Muscle layer of colon (tissue), 2 donors: ENCODE data around the gene NBPF3.
"Not testable (repeated sequence)": the region's sequence is repeated elsewhere in the genome, so short reads cannot be mapped to it uniquely, and the experiment has no call there.

Experiments
- H3K27ac ChIP-seq: one replicate; pipeline ENCODE4 v1.7.0; 2013; ENCODE audit warnings: low read depth, mild to moderate bottlenecking, low read length, moderate library complexity
- H3K27me3 ChIP-seq, 2 donors: one replicate each; pipeline ENCODE4 v1.7.0; 2013; ENCODE audit warnings: low read length in 2 of 2, mild to moderate bottlenecking in 2 of 2; ENCODE audit not compliant: insufficient read depth in 2 of 2, control insufficient read depth in 1 of 2
- H3K36me3 ChIP-seq: one replicate; pipeline ENCODE4 v1.7.0; 2013; ENCODE audit warnings: mild to moderate bottlenecking, low read length; ENCODE audit not compliant: insufficient read depth
- H3K4me1 ChIP-seq: one replicate; pipeline ENCODE4 v1.7.0; 2013; ENCODE audit warnings: mild to moderate bottlenecking, low read length; ENCODE audit not compliant: insufficient read depth
- H3K4me3 ChIP-seq, 2 donors: one replicate each; pipeline ENCODE4 v1.7.0; 2013; ENCODE audit warnings: low read length in 2 of 2, low read depth in 1 of 2, mild to moderate bottlenecking in 1 of 2, moderate library complexity in 1 of 2
- H3K9ac ChIP-seq: one replicate; pipeline ENCODE4 v1.7.0; 2013; ENCODE audit warnings: low read length
- H3K9me3 ChIP-seq: one replicate; pipeline ENCODE4 v1.7.0; 2013; ENCODE audit warnings: mild to moderate bottlenecking, low read length
- donor health status: abdominal sarcoma.
- donor health status: Adenocarcinoma of cecum.

Gene NBPF3

DNA sequence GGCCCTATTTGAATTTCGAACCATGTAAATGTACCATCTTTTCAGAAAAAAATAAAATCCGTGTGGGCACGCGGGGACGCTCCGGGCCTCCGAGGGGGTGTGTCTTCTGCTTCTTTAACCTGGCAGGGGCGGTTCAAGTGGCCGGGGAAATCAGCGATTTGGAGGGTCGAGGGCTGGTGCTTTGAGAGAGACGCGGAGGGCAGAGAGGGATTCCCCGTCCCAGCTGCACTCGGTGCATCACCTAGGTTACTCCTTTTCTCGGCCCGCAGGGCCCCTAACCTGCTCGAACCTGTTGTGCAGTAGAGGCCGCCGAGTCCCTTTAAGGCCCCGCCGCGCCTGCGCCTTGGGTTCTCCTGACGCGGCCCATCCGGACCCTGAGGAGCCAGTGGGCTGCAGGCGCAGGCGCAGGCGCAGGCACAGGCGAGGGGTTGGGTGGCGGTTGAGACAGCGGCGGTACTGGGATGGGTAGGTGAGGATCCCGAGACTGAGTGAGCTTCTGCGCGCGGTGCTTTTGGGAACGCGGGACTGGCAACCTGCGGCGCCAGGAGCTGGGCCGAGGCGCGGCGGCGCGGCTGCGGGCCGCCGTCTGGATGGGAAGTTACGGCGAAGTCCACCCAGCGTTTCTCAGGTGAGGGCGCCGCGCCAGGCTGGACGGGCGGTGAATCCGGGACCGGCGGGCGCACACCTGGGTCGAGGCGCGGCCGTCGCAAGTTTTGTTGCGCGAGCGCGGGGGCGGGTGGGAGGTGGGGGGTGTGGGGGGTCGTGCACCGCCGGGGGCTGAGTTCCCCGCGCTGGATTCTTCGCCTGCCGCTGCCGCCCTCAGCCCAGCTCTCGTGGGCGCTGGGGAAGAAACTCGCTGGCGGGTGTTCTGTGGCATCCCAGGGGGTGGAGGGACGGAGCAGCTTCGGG is at the start of gene NBPF3:
TSS of gene NBPF3 (plus strand) at position 417 of the 909 bp plus-strand sequence. CDS start 4,950 bp downstream, outside the sequence.
- Histone ChIP-seq H3K27ac (peak within 1 kb of the TSS; percentile 68), H3K4me3 (peak within 1 kb of the TSS; percentile 71), H3K4me1 (peaks cover 6% of the 10 kb centered on the region), H3K9ac (peak within 1 kb of the TSS; percentile 39), H3K27me3 (peaks cover 0 to 12% of the 10 kb centered on the region in 2 donors), H3K36me3 (no peaks in the 10 kb centered on the region), H3K9me3 (no peaks in the 10 kb centered on the region)

- H3K27me3 ChIP-seq, result peaks cover 0 to 4% of the 10 kb centered on the region in 2 donors
- no peaks in the 10 kb centered on the region for H3K36me3 ChIP-seq
- H3K4me1 ChIP-seq, result no peaks in the 10 kb centered on the region
- H3K4me3 ChIP-seq, result no peak overlapping the region
- H3K27ac ChIP-seq, result no peak overlapping the region
- H3K9ac ChIP-seq, result no peak overlapping the region
- no peaks in the 10 kb centered on the region for H3K9me3 ChIP-seq
Observed at GRCh38 chr1:21391497-21391896, 48.4 kb upstream of the NBPF3 start.

DNA sequence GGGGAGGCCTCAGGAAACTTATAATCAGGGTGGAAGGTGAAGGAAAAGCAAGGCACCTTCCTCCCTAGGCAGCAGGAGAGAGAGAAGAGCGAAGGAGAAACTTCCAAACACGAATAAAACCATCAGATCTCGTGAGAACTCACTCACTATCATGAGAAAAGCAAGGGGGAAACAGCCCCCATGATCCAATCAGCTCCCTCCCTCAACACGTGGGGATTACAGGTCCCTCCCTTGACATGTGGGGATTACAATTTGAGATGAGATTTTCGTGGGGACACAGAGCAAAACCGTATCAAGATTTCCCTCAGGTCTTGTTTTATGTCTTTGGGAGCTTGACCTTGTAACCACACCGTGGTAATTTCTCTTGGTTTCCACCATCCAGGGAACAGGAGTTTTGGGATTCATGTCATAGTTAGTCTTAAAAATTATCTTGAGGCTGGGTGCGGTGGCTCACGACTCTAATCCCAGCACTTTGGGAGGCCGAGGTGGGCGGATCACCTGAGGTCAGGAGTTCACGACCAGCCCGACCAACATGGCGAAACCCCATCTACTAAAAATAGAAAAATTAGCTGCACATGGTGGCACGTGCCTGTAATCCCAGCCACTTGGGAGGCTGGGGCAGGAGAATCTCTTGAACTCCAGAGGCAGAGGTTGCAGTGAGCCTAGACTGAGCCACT is 47.2 kb upstream of the NBPF3 start:
- no peak overlapping the region for H3K27ac ChIP-seq
- no peaks in the 10 kb centered on the region for H3K9me3 ChIP-seq
- no peak overlapping the region for H3K9ac ChIP-seq
- no peaks in the 10 kb centered on the region for H3K4me1 ChIP-seq
- H3K27me3 ChIP-seq, result peaks cover 0 to 4% of the 10 kb centered on the region in 2 donors
- no peak overlapping the region for H3K4me3 ChIP-seq
- no peaks in the 10 kb centered on the region for H3K36me3 ChIP-seq

DNA sequence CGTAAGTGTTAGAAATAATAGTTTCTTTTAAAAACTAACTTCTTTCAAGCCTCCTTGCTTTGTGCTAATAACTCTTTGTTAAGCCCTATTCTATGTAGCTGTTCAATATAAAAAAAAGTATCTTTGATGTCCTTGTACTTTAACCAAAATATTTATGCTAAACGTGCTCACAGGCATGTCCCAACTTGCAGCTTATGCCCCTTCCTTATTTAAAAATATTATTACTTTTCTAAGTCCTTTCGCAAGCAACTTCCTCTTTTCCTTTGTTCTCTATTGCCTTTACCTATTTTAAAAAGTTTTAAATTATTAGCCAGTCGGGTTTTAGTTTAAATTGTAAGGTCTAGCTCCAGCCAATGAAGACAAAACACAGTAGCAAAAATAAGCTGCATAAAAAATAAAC is 43.4 kb upstream of the NBPF3 start:
- Histone ChIP-seq H3K27ac (no peak overlapping the region), H3K36me3 (no peaks in the 10 kb centered on the region), H3K9me3 (no peaks in the 10 kb centered on the region), H3K4me1 (no peaks in the 10 kb centered on the region), H3K4me3 (no peak overlapping the region), H3K9ac (no peak overlapping the region), H3K27me3 (no peaks in the 10 kb centered on the region)

DNA sequence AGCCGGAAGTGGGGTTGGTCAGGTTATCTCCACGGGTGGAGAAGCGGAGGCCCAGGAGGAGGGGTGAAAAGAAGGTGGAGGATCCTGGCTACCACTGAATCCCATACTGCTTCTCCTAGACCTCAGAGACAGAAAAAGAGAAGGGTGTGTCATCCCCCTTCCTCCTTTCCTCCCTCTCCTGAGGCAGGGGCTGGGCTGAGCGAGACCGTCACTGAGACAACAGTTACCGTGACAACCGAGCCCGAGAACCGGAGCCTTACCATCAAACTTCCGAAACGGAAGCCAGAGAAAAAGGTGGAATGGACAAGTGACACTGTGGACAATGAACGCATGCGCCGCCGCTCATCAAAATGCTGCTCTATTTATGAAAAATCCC is 42.1 kb upstream of the NBPF3 start:
- Histone ChIP-seq H3K9ac (no peak overlapping the region), H3K9me3 (no peaks in the 10 kb centered on the region), H3K36me3 (no peaks in the 10 kb centered on the region), H3K27ac (no peak overlapping the region), H3K4me1 (no peaks in the 10 kb centered on the region), H3K4me3 (no peak overlapping the region), H3K27me3 (no peaks in the 10 kb centered on the region)

GRCh38 chr1:21401726-21402346 is 38.1 kb upstream of the NBPF3 start:
- not testable (repeated sequence) for H3K27ac ChIP-seq, H3K9ac ChIP-seq, H3K36me3 ChIP-seq, H3K27me3 ChIP-seq, H3K4me1 ChIP-seq, H3K4me3 ChIP-seq, H3K9me3 ChIP-seq

DNA sequence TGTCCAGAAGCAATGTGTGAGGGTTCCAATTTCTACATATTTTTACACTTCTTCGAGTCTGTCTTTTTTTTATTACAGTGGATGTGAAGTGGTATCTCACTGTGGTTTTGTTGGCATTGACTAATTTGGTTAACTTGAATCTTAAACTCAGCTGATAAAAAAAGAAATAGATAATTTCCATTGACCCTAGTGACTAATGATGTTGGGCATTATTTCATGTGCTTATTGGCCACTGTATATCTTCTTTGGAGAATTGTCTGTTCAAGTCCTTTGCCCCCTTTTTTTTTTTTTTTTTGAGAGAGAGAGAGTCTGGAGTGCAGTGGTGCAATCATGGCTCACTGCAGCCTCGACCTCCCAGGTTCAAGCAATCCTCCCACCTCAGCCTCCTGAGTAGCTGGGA is 33.3 kb upstream of the NBPF3 start:
- Histone ChIP-seq H3K27me3 (no peaks in the 10 kb centered on the region), H3K4me1 (no peaks in the 10 kb centered on the region), H3K27ac (no peak overlapping the region), H3K9me3 (no peaks in the 10 kb centered on the region), H3K4me3 (no peak overlapping the region), H3K9ac (no peak overlapping the region), H3K36me3 (no peaks in the 10 kb centered on the region)

DNA sequence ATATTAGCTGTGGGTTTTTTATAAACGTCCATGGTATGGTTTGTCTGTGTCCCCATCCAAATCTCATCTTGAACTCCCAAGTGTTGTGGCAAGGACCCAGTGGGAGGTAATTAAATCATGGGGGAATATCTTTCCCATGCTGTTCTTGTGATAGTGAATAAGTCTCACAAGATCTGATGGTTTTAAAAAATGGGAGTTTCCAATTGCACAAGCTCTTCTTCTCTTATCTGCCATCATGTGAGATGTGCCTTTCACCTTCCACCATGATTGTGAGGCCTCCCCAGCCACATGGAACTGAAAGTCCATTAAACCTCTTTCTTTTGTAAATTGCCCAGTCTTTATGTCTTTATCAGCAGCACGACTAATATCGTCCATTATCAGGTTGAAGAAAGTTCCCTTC is 30.0 kb upstream of the NBPF3 start:
- H3K9me3 ChIP-seq, H3K27ac ChIP-seq, H3K36me3 ChIP-seq, H3K9ac ChIP-seq, H3K4me3 ChIP-seq, H3K27me3 ChIP-seq, H3K4me1 ChIP-seq: not testable (repeated sequence)

GRCh38 chr1:21414015-21414414 is 25.9 kb upstream of the NBPF3 start:
- H3K27ac ChIP-seq, result no peak overlapping the region
- H3K9ac ChIP-seq, result no peak overlapping the region
- H3K4me1 ChIP-seq, result no peaks in the 10 kb centered on the region
- no peaks in the 10 kb centered on the region for H3K27me3 ChIP-seq
- no peaks in the 10 kb centered on the region for H3K9me3 ChIP-seq
- no peaks in the 10 kb centered on the region for H3K36me3 ChIP-seq
- no peak overlapping the region for H3K4me3 ChIP-seq

GRCh38 chr1:21420378-21420777 is 19.6 kb upstream of the NBPF3 start:
- not testable (repeated sequence) for H3K36me3 ChIP-seq, H3K9me3 ChIP-seq, H3K9ac ChIP-seq, H3K27ac ChIP-seq, H3K4me1 ChIP-seq, H3K27me3 ChIP-seq, H3K4me3 ChIP-seq

DNA sequence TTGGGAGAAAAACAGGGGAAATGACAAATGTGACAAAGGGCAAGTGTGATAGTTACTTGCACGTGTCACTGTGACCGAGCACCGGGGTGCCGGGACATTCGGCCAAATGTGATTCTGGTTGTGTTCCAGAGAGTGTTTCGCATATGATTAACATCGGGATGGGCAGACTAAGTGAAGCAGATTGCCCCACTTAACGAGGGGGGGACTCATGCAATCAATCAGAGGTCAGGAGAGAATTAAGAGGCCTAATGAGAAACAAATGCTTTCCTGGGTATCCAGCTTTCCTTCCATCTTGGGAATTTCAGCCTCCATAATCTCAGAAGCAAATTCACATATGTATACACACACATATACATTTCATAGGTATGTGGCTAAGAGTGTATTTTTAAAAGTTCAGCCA is 18.6 kb upstream of the NBPF3 start:
- not testable (repeated sequence) for H3K27me3 ChIP-seq, H3K4me3 ChIP-seq, H3K9ac ChIP-seq, H3K36me3 ChIP-seq, H3K4me1 ChIP-seq, H3K9me3 ChIP-seq, H3K27ac ChIP-seq
